Endometrium (tissue), 2 donors: ENCODE results near the gene PTTG1IP.
"Not testable (repeated sequence)": the region's sequence is repeated elsewhere in the genome, so short reads cannot be mapped to it uniquely, and the experiment has no call there.

Source experiments
- FAIRE-seq: peaks from 2 replicates; lab custom pipeline; 2012; peaks lifted over from hg19 to GRCh38; lab: Jason Lieb, UNC
- donor health status: control.
- donor health status: control.

PTTG1IP gene

GRCh38 chr21:44845418-44846223 is 27.9 kb downstream of the PTTG1IP start:
- FAIRE-seq: no peak

GRCh38 chr21:44844256-44844655 is 29.2 kb downstream of the PTTG1IP start:
- no peak for FAIRE-seq

GRCh38 chr21:44842721-44843445 is 30.6 kb downstream of the PTTG1IP start:
- no peak for FAIRE-seq

GRCh38 chr21:44842087-44842486 is 31.4 kb downstream of the PTTG1IP start:
- FAIRE-seq: no peak

GRCh38 chr21:44840771-44841170 is 32.7 kb downstream of the PTTG1IP start:
- FAIRE-seq: no peak

GRCh38 chr21:44838951-44839350 is 34.5 kb downstream of the PTTG1IP start:
- FAIRE-seq: no peak

GRCh38 chr21:44838039-44838895 is 35.2 kb downstream of the PTTG1IP start:
- FAIRE-seq: no peak

- FAIRE-seq: no peak
Observed at GRCh38 chr21:44837537-44837936, 36.0 kb downstream of the PTTG1IP start.

GRCh38 chr21:44836666-44837471 is 36.6 kb downstream of the PTTG1IP start:
- no peak for FAIRE-seq

GRCh38 chr21:44836349-44836665 is 37.2 kb downstream of the PTTG1IP start:
- FAIRE-seq: no peak

- no peak for FAIRE-seq
Observed at GRCh38 chr21:44835647-44835973, 37.9 kb downstream of the PTTG1IP start.

- FAIRE-seq: no peak
Observed at GRCh38 chr21:44834951-44835646, 38.4 kb downstream of the PTTG1IP start.

- FAIRE-seq: no peak
Observed at GRCh38 chr21:44834231-44834950, 39.1 kb downstream of the PTTG1IP start.

GRCh38 chr21:44833663-44834062 is 39.8 kb downstream of the PTTG1IP start:
- no peak for FAIRE-seq

- FAIRE-seq: not testable (repeated sequence)
Observed at GRCh38 chr21:44832516-44833255, 40.8 kb downstream of the PTTG1IP start.

GRCh38 chr21:44831227-44831860 is 42.1 kb downstream of the PTTG1IP start:
- FAIRE-seq: no peak

GRCh38 chr21:44829507-44830092 is 43.9 kb downstream of the PTTG1IP start:
- FAIRE-seq: no peak

GRCh38 chr21:44828362-44829056 is 45.0 kb downstream of the PTTG1IP start:
- no peak for FAIRE-seq
